ENCODE measurements around the gene CDK14.

- TF ChIP-seq CTCF (IDR thresholded peaks at IDR 0.05) (no peak), POLR2A (IDR thresholded peaks at IDR 0.05) (no peak)
Observed at GRCh38 chr7:90692947-90693346, 96.8 kb downstream of the CDK14 start.

Measured in heart left ventricle (tissue), 13 donors.